NCI-H187 treated with DMSO at 0.1 percent for 48 hours (cell line): ENCODE measurements around the gene ZNF484.
A peak's percentile ranks its signal among the peaks of the same experiment; 100 is the strongest.
"Not testable (repeated sequence)": the region's sequence is repeated elsewhere in the genome, so short reads cannot be mapped to it uniquely, and the experiment has no call there.

Source experiments
- DNase-seq: peaks from one replicate; lab custom pipeline; 2025; lab: John Stamatoyannopoulos, UW

The ZNF484 gene

DNA sequence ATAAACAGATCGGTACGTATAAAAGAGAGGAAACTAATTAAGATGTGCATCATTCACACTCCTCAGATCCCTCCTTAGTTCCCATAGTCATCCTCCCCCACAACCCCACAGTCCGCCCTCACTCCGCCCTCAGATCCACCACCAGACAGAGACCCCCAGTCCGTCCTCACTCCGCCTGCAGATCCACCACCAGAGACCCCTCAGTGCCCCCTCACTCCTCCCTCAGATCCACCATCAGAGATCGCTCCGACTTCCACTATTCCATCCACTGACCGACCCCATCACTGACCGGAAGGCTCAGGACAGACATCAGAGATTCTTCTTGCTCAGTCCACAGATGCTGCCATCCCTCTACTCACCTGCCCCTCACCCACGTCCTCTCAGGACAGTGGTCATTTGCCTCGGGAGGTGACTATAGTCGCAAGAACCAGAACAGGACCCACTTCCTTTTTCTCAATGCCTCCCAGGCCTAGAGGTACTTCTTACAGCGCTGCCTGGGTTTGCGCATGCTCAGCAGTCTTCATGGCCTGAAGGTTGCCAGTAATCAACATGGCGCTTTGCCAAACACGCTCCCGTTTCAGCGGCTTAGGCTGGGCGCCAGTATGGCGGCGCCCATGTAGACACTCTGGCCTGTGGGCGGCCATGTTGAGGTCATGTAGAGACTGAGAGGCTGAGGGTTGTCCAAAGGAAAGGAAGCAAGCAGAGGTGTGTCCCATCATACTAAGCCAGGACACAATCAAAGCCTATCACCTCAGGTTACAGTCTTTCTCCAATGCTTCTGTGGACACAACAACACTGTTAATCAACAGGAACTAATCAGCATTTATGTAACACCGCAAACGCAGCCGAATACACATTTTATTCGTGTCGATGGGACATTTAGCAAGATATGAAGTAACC lies at the start of gene ZNF484:
Gene ZNF484 (minus strand): TSS at position 508 of the 900 bp plus-strand sequence. CDS start 3,009 bp downstream, outside the sequence.
- DNase-seq, result peak; percentile 72

DNA sequence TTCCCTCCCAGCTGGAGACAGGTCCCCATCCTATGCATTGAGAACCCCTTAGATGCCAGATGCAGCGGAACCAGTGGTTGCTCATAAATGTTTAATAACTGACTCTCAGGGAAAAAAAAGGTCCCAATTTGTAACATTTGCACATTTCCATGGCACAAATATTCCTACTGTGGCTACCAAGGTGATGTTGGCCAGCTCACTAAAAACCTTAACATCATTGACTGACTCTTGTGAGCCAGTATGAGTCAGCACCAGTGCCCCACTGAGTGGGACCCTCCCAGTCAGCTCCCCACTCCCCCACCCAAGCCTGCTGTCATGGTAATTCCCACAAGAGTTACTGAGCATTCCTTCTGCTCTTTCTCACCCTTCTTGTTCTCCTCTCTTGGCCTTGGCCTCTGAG lies 42.6 kb upstream of the ZNF484 start:
- no peak for DNase-seq

DNA sequence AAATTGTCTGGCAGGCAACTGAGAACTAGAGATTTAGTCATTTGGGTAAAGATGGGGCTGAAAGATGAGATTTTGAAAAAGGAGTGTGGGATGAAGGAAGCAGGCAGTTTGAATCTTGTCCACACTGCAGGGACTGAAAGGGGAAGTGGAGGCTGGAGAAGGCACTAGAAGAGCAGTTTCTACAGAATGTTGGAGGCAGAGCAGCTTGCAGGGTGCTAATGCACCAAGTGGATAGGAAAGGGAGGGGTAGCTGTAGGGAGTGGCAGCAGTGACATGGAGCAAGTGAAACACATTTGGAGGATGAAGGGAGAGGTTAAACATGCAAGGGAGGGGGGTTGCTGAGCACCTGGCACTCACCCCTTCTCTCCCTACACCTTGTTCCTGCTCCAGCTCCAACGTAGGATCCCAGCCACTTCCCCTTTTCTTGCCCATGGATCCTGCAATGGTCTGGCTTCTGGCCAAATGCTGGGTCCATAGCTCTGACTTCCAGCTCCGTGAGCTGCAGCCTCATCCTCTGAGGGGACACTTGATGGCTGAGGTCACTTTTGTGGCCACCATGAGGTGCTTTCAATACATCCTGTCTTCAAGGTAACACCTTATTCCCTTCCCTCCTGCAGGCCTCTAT lies 39.5 kb upstream of the ZNF484 start:
- DNase-seq, result no peak

DNA sequence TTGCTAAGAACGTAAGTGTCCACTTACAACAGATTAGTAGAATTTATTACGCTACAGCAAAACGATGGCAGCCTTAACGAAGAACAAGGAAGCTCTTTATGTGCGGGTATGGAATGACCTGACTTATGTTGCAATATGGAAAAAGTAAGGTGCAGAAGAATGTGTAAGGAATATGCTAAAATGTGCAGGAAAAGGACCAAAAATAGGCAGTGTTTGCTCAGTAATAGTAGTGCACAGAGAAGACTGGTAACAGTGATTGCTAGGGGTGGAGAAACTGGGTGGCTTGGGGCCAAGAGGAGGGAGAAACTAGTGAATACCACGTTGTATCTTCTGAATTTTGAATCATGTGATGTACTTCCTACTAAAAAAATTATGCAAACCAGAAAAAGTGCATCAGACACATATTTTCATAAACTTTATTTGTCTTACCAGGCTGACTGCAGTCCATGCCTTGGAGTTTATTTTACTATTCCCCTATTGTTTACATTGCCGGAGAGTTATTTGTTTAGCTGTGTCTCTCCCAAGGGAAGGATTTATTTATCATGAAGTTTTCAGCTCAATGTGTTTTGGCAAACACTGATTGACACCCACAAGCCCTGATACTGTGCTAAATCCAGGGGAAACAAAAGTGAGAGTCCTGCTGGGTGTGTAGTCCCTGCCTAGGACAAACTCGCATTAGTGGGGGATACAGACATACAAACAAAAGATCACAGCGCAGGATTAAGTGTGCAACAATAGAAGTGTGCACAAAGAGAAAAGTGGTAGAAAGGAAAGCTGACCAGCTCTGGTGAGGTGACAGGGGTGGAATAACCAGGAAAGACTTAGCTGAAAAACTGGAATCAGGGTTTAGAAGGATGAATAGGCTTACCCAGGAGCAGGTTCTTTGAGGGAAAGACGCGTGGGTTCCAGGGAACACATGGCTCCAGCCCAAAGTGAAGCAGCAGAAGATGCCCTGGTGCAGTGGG lies 34.0 kb upstream of the ZNF484 start:
- no peak for DNase-seq

DNA sequence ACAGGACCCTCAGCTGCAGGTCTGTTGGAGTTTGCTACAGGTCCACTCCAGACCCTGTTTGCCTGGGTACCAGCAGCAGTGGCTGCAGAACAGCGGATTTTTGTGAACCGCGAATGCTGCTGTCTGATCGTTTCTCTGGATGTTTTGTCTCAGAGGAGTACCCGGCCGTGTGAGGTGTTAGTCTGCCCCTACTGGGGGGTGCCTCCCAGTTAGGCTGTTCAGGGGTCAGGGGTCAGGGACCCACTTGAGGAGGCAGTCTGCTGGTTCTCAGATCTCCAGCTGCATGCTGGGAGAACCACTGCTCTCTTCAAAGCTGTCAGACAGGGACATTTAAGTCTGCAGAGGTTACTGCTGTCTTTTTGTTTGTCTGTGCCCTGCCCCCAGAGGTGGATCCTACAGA lies 27.3 kb upstream of the ZNF484 start:
- DNase-seq, result not testable (repeated sequence)

DNA sequence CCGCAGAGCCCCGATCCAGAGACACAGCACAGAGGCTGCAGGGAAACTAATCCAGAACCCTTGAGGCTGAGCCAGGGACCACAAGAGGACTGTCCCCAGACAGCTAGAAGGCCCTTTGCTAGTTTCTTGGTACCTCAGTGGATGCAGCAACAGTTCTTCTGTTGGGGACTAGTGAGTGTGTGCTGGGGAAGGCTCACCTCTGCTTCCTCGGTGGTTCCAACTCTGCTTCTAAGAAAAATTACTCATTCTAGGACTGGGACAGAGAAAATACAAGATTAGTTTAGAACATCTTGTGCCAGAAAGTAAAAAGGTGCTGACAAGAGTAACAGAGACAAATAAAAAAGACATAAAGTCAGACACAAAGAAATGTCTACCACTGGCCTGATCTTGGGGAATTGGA lies 19.5 kb upstream of the ZNF484 start:
- no peak for DNase-seq

DNA sequence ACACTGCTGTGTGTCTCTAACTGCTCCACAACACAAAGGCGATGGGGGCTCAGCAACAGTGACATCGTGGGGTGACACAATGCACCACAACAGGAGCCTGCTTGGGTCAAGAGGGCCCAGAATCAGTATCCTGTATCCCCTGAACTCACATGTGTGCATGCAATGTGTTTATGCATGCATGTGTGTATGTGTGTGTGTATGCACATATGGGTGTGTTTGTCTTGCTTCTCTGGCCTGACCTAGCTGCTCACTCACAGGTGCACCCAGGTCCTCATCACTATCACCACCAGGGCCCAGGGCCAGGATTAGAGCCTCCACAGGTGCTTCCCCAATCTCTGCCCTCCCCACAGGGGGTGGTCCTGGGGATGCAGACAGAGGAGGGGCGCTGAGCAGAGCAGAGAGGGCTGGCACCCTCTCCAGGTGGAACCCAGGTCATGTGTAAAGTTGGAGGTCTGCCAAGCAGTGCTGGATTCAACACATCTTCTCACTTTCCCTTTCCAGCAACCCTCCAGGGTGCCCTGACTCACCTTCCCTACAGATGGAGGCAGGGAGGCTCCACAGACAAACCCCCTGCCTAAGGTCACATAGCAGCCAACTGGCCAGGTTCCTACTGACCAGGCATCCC lies 18.1 kb upstream of the ZNF484 start:
- DNase-seq, result no peak

DNA sequence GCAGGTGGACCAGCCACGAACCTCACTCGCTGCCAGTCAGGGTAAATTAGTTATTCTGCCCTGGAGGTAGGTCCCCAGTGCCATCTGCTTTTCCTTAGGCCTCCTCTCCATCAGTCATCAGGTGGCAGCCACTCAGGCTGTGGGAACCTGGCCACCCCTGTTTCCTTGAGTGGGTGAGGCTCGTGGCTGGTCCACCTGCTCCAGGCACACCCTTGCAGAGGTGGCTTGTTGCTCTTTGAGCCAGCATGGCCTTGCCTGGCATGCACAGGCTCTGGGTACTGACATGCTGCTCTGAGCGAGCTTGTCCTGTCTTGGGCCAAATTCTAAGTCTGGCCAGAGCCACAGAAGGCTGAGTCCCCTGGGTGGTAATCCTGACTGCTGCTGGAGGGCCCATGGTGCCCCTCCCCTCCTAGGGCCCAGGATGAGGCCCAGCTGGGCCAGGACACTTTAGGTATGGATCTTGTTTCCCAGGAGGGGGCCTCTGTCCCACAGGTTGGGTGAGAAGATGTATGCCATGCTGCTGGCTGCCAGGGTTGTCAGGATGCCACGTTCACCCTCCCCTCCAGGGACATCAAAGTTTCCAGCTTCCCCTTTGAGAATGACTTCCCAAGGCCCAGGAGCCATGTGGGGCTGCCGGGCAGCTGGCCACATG lies 17.0 kb upstream of the ZNF484 start:
- no peak for DNase-seq

DNA sequence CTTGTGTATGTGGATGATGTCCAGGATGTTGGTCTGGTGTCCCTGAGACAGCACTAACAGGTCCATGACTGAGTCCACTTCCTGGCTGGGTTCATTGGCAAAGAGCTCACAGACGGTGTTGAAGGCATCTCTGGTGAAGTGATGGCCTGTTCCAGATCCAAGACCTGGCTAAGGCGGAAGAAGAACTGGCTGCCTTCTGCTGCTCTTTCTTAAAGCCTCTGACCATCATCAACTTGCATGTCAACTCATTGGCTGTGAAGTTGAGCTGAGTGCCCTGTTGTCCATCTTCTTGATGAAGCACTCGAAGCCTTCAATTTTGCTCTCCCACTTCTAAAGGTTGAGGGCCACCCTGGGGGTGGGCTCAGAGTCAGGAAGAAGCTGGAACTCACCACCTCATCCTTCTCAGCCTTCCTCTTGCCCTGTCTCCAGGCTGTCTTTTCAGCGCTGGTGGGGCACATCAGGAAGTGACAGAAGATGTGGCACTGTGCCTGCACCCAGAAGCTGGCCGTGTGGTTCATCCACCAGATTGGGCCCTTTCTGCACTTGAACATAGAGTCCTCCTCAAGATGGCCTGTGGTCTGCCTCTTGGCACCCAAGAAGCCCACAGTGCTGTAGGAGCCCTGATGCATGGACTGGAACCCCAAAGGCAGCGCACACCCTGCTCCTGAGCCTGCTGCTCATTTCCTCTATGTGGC lies 16.2 kb upstream of the ZNF484 start:
- not testable (repeated sequence) for DNase-seq

DNA sequence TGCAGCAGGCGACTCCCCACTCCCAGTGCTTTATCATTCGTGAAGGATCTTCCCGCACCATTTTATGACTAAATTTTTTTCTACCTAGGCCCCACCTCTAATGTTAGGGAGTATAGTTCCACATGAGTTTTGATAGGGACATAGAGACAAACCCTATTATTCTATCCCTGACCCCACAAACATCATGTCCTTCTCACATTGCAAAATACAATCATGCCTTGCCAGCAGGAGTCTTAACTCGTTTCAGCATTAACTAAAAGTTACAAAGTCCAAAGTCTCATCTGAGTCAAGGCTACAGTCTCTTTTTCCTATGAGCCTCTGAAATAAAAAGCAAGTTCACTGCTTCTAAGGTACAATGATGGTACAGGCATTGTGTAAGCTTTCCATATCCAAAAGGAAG lies 14.4 kb upstream of the ZNF484 start:
- not testable (repeated sequence) for DNase-seq

DNA sequence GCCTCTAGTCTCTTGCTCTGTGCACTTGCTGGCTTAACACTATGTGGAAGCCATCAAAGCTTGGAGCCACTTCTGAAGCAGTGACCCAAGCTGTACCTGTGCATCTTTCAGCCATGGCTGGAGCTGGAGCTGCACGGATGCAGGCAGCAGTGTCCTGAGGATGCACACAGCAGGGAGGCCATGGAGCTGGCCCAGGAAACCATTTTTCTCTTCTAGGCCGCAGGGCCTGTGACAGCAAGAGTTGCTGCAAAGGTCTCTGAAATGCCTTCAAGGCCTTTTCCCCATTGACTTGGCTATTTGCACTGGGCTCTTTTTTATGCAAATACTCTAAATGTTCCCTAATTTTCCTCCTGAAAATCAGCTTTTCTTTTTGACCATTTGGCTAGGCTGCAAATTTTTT lies 12.9 kb upstream of the ZNF484 start:
- DNase-seq, result no peak

DNA sequence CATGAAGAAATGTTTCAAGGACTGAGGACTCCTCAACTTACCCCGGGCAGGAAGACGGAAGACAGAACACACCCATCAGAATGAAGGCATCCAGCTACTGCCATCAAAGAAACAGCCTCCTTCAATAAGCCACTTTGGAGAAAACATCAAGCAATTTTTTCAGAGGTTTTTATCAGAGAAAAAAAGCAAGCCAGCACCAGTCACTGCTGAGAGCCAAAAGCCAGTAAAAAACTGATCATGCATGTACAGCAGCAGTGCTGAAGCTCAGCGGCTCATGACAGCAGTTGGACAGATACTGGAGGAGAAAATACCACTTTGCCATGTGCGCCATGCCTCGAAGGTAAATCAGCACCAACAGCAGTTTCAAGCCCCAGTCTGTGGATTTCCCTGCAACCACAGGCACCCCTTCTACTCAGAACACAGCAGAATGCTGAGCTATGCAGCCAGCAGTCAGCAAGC lies 10.1 kb upstream of the ZNF484 start:
- DNase-seq, result no peak

DNA sequence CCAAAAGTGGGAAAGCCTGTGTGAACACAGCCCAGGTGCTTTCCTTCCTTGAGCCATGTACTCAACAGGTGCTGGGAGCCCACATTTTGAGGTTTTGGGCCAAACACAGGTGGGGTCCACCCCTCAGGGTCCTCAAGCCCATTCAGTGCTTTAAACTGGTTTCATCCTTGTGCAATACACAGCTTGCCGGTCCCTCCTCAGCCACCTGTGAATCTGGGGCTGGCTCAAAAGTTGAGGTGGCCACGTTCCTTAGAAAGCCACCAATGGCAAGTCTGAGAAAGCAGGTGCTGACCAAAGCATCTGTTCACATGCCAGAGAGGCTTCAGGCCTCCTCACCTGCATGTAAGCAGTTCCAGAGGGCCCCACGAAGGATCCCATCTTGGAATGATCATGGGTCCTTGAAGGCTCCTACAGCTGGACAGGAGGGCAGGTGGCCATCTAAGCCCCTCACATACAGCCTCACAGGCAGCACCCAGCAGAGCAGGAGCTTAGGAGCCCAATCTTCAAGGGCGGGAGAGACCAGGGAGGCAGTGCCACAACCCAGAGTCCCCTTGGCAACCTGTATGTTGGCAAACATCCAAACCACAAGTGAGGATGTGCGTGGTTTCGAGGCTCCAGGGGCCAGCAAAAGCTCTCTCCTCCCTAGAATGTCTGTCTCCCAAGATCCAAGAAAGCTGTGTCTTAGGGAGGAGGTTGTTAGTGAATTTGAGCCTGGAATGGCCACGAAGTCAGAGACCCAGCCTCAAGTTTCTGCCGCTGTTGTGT lies 9.2 kb upstream of the ZNF484 start:
- DNase-seq, result not testable (repeated sequence)

DNA sequence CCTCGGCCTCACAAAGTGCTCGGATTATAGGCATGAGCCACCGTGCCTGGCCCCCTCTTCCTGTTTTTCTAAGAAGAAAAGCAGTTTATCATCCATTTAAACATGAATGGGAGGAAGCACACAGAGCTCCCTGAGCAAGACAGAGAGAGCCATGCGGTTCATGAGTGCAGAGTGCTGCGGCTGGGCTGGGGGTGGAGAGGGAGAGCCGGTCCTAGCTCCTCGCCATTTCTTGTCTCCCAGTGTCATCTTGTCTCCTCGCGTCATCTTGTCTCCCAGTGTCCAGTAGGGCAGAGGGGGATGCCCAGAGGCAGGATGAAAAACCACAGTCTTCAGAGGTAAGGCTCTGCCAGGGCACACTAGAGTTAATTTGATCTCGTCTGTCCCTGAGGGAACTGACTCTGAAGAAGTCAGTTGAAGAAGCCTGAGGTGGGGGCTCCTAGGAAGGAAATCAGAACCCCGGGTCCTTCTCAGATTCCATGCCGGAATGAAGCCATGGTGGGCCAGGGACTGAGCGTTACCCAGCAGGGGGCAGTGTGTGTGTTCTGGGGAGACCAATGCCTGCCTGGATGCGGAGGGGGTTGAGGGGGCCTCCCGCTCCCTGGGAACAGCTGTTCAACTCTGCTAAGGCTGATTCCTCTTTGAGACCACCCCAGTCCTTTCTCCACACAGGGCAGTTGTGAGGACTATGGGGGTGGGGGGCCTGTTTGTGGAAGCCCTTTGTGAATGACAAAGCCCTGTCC lies 6.0 kb upstream of the ZNF484 start:
- not testable (repeated sequence) for DNase-seq

DNA sequence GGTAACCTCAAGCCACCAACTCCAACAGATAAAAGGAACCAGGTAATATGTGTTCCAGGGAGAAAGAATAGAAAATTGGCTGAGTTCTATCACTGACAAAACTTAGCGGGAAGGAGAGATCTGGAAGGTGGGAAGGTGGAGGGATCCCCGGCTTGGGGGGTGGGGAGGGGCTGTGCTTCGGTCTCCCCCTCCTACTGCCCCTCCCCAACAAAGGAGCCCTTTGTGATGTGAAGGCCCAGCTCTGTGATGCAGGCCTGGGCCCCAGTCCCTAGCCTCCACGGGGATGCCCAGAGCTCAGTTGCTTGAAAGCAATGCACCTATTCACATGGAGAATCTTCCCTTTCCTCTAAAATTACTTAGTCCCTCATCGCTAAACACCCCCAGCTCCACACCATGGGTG lies 4.4 kb upstream of the ZNF484 start:
- DNase-seq, result no peak

DNA sequence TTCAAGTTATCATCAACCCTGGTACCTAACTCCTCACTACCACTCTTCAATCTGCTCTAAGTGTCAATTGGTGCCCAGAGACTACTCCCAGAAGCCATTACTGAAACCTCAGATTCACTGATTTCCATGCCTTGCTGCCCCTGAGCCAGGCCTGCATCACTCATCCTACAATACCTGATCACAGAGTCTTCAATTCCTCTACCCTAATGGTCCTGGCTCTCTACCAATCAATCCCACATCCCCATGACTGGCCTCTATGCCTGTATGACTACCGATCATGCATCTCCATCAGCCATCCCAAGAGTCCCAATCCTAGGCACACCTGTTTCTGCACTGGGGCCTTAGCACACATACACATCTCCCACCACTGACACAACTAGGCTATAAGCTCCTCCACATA lies 2.5 kb downstream of the ZNF484 start:
- DNase-seq, result no peak

DNA sequence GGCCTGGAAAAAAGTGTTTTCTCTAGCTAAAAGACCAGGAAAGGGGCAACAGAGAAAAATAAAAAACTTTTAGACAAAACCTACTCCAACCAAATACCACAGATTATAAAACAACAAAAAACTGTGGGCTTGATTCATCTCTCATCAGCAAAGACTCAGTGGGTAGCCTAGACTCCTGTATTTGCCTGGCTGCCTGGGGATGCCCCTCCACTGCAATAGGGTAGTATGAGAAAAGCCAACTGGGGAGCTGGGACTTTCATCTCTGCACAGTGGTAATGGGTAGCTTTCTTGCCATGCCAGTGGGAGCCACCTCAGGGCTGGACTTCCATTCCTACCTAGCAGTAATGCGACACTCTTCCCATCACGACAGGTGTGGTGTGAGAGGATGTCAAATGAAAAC lies 7.5 kb downstream of the ZNF484 start:
- DNase-seq, result no peak

DNA sequence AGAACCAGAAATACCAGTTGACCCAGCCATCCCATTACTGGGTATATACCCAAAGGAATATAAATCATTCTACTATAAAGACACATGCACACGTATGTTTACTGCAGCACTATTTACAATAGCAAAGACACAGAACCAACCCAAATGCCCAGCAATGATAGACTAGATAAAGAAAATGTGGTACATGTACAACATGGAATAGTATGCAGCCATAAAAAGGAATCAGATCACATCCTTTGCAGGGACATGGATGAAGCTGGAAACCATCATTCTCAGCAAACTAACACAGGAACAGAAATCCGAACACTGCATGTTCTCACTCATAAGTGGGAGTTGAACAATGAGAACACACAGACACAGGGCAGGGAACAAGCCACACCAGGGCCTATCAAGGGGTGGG lies 11.2 kb downstream of the ZNF484 start:
- DNase-seq, result not testable (repeated sequence)

DNA sequence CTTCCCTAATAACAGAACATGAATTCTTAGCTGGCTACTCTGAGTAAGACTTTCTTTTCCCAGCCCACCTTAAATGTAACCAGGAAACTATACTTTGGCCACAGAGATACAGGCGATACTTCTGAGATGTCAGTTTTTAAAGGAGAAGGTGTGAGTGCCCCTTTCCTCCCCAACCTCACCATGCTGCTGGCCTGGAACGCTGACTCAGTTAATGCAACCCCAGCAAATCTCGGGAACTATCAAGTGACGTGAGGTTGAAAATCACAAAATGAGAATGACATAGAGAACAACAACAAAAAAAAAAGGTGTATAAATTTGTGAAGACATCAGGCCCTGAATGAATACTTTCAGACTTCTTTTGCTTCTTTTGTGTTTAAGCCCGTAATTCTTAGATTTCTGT lies 13.7 kb downstream of the ZNF484 start:
- no peak for DNase-seq
